Thymus (tissue), 14 donors: ENCODE results near the gene OR9I1. TPM values are rescaled to one million over a fixed set of nuclear protein-coding genes. Genes with fewer than 3 reads are reported as not detected.

Experiments used
- DNase-seq, 9 donors: peaks; one replicate each; pipeline ENCODE4 v3.0.0-alpha.2; 2013; ENCODE audit warnings: low spot score in 9 of 9, low read depth in 6 of 9, missing footprints in 1 of 9
- H3K27ac ChIP-seq, 2 donors: one replicate each; pipeline ENCODE4 v1.5.1; 2013; ENCODE audit warnings: control low read depth in 1 of 2, low read depth in 1 of 2, low read length in 1 of 2, mild to moderate bottlenecking in 1 of 2, moderate library complexity in 1 of 2
- H3K27me3 ChIP-seq, 2 donors: one replicate each; pipeline ENCODE4 v1.5.1; 2013; ENCODE audit warnings: low read length in 1 of 2; ENCODE audit not compliant: control insufficient read depth in 2 of 2, insufficient read depth in 1 of 2
- H3K36me3 ChIP-seq, 2 donors: one replicate each; pipeline ENCODE4 v1.5.1; 2013; ENCODE audit warnings: low read length in 1 of 2, mild to moderate bottlenecking in 1 of 2, moderate library complexity in 1 of 2; ENCODE audit not compliant: control insufficient read depth in 2 of 2, insufficient read depth in 2 of 2
- H3K4me1 ChIP-seq, 2 donors: one replicate each; pipeline ENCODE4 v1.5.1; 2013; ENCODE audit warnings: low read length in 2 of 2; ENCODE audit not compliant: control insufficient read depth in 2 of 2, insufficient read depth in 2 of 2
- H3K4me3 ChIP-seq, 2 donors: one replicate each; pipeline ENCODE4 v1.5.1; 2013; ENCODE audit warnings: low read length in 2 of 2, control low read depth in 1 of 2, mild to moderate bottlenecking in 1 of 2
- H3K9me3 ChIP-seq, 2 donors: one replicate each; pipeline ENCODE4 v1.5.1; 2013; ENCODE audit warnings: low read length in 1 of 2, mild to moderate bottlenecking in 1 of 2; ENCODE audit not compliant: control insufficient read depth in 2 of 2, insufficient read depth in 1 of 2
- WGBS: extraction: QIAGEN DNeasy Blood & Tissue Kit; methylation state at CpG from one replicate; pipeline ENCODE4 v1.1.7; 2013; 5-methylcytosine and 5-hydroxymethylcytosine counted together
- long read RNA-seq, 10 donors: transcript quantifications; one replicate each; lab custom pipeline, GENCODE V29; 2026
- polyA plus RNA-seq: library from polyadenylated mRNA; stranded (reverse); fragments of 200-250 nt; gene quantifications from one replicate; pipeline ENCODE4 v1.2.3, GENCODE V29; 2013
- total RNA-seq: library from RNA; stranded (reverse); fragments of 120-200 nt; gene quantifications from one replicate; pipeline ENCODE4 v1.2.4, GENCODE V29; 2013
- donor health status: healthy.

The OR9I1 gene
- total RNA-seq = not detected
- not detected for polyA plus RNA-seq
- long read RNA-seq, donor 1 = 0 reads
- long read RNA-seq, donor 2 = 0 reads
- long read RNA-seq, donor 3 = 0 reads
- long read RNA-seq, donor 4 = 0 reads
- long read RNA-seq, donor 5 = 0 reads
- long read RNA-seq, donor 6 = 0 reads
- long read RNA-seq, donor 7 = 0 reads
- long read RNA-seq, donor 8 = 0 reads
- long read RNA-seq, donor 9 = 0 reads
- long read RNA-seq, donor 10 = 0 reads

GRCh38 chr11:58125469-58125868 lies at the start of gene OR9I1:
OR9I1 (minus strand) TSS chr11:58125530; CDS start chr11:58119444, 6,086 bp downstream.
- Histone ChIP-seq H3K36me3 (no peaks in the 10 kb centered on the region), H3K4me3 (no peak within 1 kb of the TSS), H3K27me3 (no peaks in the 10 kb centered on the region), H3K27ac (no peak within 1 kb of the TSS), H3K9me3 (no peaks in the 10 kb centered on the region), H3K4me1 (no peaks in the 10 kb centered on the region)
- 53% methylated on average over 4 of the region's 4 CpGs for WGBS
- DNase-seq = no peak

GRCh38 chr11:58165504-58166106 lies 40.3 kb upstream of the OR9I1 start:
- no peaks in the 10 kb centered on the region for H3K9me3 ChIP-seq
- no peaks in the 10 kb centered on the region for H3K36me3 ChIP-seq
- no peak overlapping the region for H3K27ac ChIP-seq
- 66% methylated on average over 7 of the region's 7 CpGs for WGBS
- DNase-seq = no peak
- H3K27me3 ChIP-seq = no peaks in the 10 kb centered on the region
- no peak overlapping the region for H3K4me3 ChIP-seq
- no peaks in the 10 kb centered on the region for H3K4me1 ChIP-seq

DNA sequence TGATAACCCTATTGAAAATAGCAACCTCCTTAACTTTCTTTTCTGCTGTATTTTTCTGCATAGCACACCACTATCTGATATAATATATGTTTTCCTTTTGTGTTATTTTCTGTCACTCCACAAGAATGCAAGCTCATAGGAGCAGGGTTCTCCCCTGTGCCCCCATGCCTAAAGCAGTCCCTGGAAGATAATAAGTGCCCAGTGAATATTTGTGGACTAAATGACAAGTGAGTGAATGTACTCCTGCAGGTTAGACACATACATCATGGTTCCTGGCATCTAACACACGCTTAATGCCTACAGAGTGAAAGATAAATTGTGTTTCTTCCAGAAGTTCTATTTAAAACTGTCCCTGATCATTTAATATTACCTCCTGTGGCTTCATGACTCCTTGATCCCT lies 39.7 kb upstream of the OR9I1 start:
- no peaks in the 10 kb centered on the region for H3K9me3 ChIP-seq
- 67% methylated on average over 1 of the region's 1 CpG for WGBS
- no peaks in the 10 kb centered on the region for H3K36me3 ChIP-seq
- no peaks in the 10 kb centered on the region for H3K4me1 ChIP-seq
- no peaks in the 10 kb centered on the region for H3K27me3 ChIP-seq
- H3K4me3 ChIP-seq = no peak overlapping the region
- no peak for DNase-seq
- H3K27ac ChIP-seq = no peak overlapping the region

GRCh38 chr11:58164389-58164788 lies 39.1 kb upstream of the OR9I1 start:
- no peak overlapping the region for H3K27ac ChIP-seq
- 88% methylated on average over 4 of the region's 4 CpGs for WGBS
- no peaks in the 10 kb centered on the region for H3K27me3 ChIP-seq

DNA sequence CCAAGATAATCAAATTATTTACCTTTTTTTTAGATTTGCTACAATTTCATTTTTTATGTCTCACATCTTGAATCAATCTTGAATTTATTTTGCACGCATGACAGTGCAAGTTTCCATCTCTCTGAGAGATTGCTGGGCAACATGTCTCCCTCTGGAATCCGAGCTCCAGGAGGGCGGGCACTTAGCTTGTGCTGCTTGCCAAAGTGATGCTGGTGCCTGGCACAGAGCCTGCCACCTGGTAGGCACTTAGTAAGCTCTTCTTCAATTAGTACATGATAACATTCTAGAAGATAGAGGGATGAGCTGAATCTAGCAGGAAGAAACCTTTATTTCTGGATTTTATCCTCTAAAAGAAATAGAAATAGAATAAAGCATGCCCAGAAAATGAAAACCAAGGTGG lies 27.5 kb upstream of the OR9I1 start:
- Histone ChIP-seq H3K4me3 (no peak overlapping the region), H3K4me1 (no peaks in the 10 kb centered on the region)
- WGBS = 91% methylated on average over 3 of the region's 3 CpGs

More at GRCh38 chr11:58164389-58164788, 39.1 kb upstream of the OR9I1 start:
- DNase-seq = no peak
- Histone ChIP-seq H3K36me3 (no peaks in the 10 kb centered on the region), H3K4me1 (no peaks in the 10 kb centered on the region), H3K4me3 (no peak overlapping the region), H3K9me3 (no peaks in the 10 kb centered on the region)

GRCh38 chr11:58142761-58143160 lies 17.4 kb upstream of the OR9I1 start:
- Histone ChIP-seq H3K27me3 (no peaks in the 10 kb centered on the region), H3K27ac (no peak overlapping the region), H3K9me3 (no peaks in the 10 kb centered on the region), H3K4me1 (no peaks in the 10 kb centered on the region), H3K4me3 (no peak overlapping the region), H3K36me3 (no peaks in the 10 kb centered on the region)
- no peak for DNase-seq
- WGBS = 94% methylated on average over 1 of the region's 1 CpG

More for the DNA sequence above, 27.5 kb upstream of the OR9I1 start:
- no peak for DNase-seq
- Histone ChIP-seq H3K27ac (no peak overlapping the region), H3K9me3 (no peaks in the 10 kb centered on the region), H3K27me3 (no peaks in the 10 kb centered on the region), H3K36me3 (no peaks in the 10 kb centered on the region)

DNA sequence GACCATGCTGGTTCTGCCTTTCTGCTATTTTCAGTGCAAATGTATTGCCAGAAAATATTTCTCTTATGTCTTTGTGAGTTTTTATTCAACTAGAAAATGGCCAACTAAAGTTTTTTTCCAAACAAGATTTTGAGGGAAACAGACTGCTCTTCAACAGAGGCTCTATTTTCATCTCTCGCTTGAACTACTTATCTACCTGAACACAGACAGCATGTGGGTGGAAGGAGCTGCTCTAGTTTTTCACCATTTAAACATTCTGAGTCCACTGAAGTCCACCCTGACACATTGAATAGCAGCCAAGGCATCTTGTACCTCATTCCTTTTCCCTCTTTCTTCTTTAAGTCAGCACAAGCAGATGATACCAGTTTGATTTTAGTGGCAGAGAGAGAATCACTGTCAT lies 9.8 kb upstream of the OR9I1 start:
- H3K27me3 ChIP-seq = no peaks in the 10 kb centered on the region
- H3K4me3 ChIP-seq = no peak overlapping the region
- H3K9me3 ChIP-seq = no peaks in the 10 kb centered on the region
- no peaks in the 10 kb centered on the region for H3K36me3 ChIP-seq
- H3K4me1 ChIP-seq = no peaks in the 10 kb centered on the region
- no peak overlapping the region for H3K27ac ChIP-seq
- 95% methylated on average over 1 of the region's 1 CpG for WGBS
- DNase-seq = no peak

DNA sequence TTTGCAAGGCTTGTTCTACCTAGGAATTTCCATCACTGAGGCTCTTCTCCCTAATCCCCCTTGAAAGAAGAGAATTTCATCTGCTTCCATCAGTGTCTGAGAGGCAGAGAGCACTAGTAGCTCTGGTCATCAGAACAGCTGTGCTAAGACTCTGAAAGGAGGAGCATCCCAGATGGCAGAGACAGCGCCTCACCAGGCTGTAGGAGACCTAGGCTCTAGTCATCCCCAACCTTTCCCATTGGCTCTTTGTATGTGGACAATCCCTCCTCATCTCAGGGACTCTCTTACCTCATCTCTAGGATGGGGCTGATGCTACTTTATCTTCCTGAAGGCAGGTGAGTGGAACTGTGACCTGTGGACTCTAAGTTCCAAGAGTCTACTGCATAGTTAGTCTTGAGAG lies 8.8 kb upstream of the OR9I1 start:
- WGBS = 88% methylated on average over 1 of the region's 1 CpG
- no peaks in the 10 kb centered on the region for H3K36me3 ChIP-seq
- no peak overlapping the region for H3K4me3 ChIP-seq
- DNase-seq = no peak
- no peaks in the 10 kb centered on the region for H3K27me3 ChIP-seq
- no peak overlapping the region for H3K27ac ChIP-seq
- no peaks in the 10 kb centered on the region for H3K9me3 ChIP-seq
- no peaks in the 10 kb centered on the region for H3K4me1 ChIP-seq

DNA sequence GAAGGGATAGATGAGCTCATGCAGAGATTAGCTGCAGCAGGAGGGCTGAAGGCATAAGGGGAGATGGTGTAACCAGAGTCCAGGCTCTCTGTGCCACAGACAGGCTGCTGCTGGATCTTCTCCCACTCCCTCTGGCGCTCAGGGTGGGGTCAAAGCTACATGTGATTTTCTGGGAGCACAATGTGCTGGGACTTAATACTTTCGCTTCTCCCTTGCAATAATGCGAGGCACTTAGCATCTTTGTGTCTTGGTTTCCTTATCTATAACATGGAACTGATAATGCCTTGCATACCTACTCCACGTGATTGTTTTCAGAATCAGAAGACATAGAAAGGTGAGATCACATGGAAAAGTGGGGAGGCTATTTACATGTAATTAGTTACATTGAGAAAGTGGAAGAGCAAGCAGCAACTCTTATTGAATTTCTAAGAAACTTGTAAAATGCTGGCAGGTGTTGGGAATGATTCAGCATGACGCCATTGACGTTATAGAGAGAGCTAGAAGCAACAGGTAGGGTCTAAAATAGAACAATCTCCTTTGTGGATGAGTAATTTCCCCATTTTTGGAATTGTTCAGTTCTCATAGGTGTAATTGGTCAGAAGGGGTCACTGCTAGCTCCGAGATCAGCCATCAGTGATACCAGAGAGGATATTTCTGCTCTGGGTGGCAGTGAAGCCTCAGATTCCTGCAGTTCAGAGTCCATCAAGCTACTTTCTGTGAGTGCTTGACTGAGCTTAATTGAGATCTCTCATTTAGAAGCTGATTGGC lies 8.2 kb upstream of the OR9I1 start:
- 66% methylated on average over 7 of the region's 7 CpGs for WGBS
- Histone ChIP-seq H3K36me3 (no peaks in the 10 kb centered on the region), H3K27me3 (no peaks in the 10 kb centered on the region), H3K4me3 (no peak overlapping the region), H3K9me3 (no peaks in the 10 kb centered on the region), H3K27ac (no peak overlapping the region), H3K4me1 (no peaks in the 10 kb centered on the region)
- DNase-seq = no peak
